SK-N-SH (cell line): Measurements from ENCODE around the gene XPR1. TPM values are rescaled to one million over a fixed set of nuclear protein-coding genes. Genes with fewer than 3 reads are reported as not detected.

Source experiments
- CTCF ChIA-PET: fragments of 300-600, 350-600 bp; formaldehyde crosslinking; extraction: SDS; loops from one replicate; lab custom pipeline; 2021; lab: Yijun Ruan, JAX
- POLR2A ChIA-PET: fragments of 350-600 bp; sonication (Branson Sonifier 250); formaldehyde crosslinking; extraction: SDS; loops from one replicate; lab custom pipeline; 2020; ENCODE audit warnings: antibody characterized with exemption, inconsistent platforms; lab: Yijun Ruan, JAX
- DNase-seq: peaks from one replicate; pipeline ENCODE4 v3.0.0; 2012
- H2AFZ ChIP-seq: fragments of 200-600 bp; sonication (generic); 2 replicates; pipeline ENCODE4 v1.8.1; 2016; ENCODE audit warnings: antibody characterized with exemption, mild to moderate bottlenecking, low read depth
- H3F3A ChIP-seq: fragments of 200-600 bp; sonication (generic); replicated peaks from 2 replicates; pipeline ENCODE3; 2016; ENCODE audit warnings: antibody characterized with exemption, mild to moderate bottlenecking; ENCODE audit not compliant: insufficient read depth
- H3K27ac ChIP-seq, 2 experiments: fragments of 200-500 bp in 1 of 2; fragments of 200-600 bp in 1 of 2; sonication (Bioruptor generic) in 1 of 2; sonication (generic), shearing (Covaris generic) in 1 of 2; 2 replicates each; pipeline versions ENCODE4 v1.5.1 to v1.6.1; 2014 to 2016; ENCODE audit warnings: low read depth in 2 of 2, inconsistent platforms in 1 of 2, low read length in 1 of 2, mild to moderate bottlenecking in 1 of 2, mixed read lengths in 1 of 2
- H3K27me3 ChIP-seq: fragments of 200-600 bp; sonication (generic), shearing (Covaris generic); 2 replicates; pipeline ENCODE4 v1.6.1; 2016; ENCODE audit warnings: mixed run types; ENCODE audit not compliant: insufficient read depth
- H3K36me3 ChIP-seq, 2 experiments: fragments of 200-500 bp in 1 of 2; fragments of 200-600 bp in 1 of 2; sonication (Bioruptor generic) in 1 of 2; sonication (generic) in 1 of 2; replicated peaks in 1 of 2; 2 replicates each; pipeline versions ENCODE3 to v1.5.1; 2014 to 2016; ENCODE audit warnings: low read length in 1 of 2, mild to moderate bottlenecking in 1 of 2; ENCODE audit not compliant: insufficient read depth in 2 of 2, control insufficient read depth in 1 of 2
- H3K4me1 ChIP-seq, 2 experiments: fragments of 200-500 bp in 1 of 2; fragments of 200-600 bp in 1 of 2; sonication (Bioruptor generic) in 1 of 2; sonication (generic), shearing (Covaris generic) in 1 of 2; 2 replicates each; pipeline versions ENCODE4 v1.5.1 to v1.6.1; 2014 to 2016; ENCODE audit warnings: low read depth in 1 of 2, low read length in 1 of 2, mixed run types in 1 of 2; ENCODE audit not compliant: insufficient read depth in 2 of 2, control insufficient read depth in 1 of 2
- H3K4me2 ChIP-seq: fragments of 200-600 bp; sonication (generic), shearing (Covaris generic); 2 replicates; pipeline ENCODE4 v1.6.1; 2017; ENCODE audit warnings: mixed run types
- H3K4me3 ChIP-seq, 2 experiments: fragments of 200-500 bp in 1 of 2; fragments of 200-600 bp in 1 of 2; sonication (Bioruptor generic) in 1 of 2; sonication (generic), shearing (Covaris generic) in 1 of 2; 2 replicates each; pipeline versions ENCODE4 v1.5.1 to v1.8.1; 2014 to 2016; ENCODE audit warnings: low read depth in 2 of 2, inconsistent platforms in 1 of 2, low read length in 1 of 2, mild to moderate bottlenecking in 1 of 2, mixed read lengths in 1 of 2, moderate library complexity in 1 of 2
- H3K79me2 ChIP-seq: fragments of 200-600 bp; sonication (generic); 2 replicates; pipeline ENCODE4 v1.8.1; 2017; ENCODE audit warnings: mild to moderate bottlenecking; ENCODE audit not compliant: insufficient read depth
- H3K9ac ChIP-seq: fragments of 200-600 bp; sonication (generic); 2 replicates; pipeline ENCODE4 v1.6.1; 2017; ENCODE audit warnings: mixed run types
- H3K9me2 ChIP-seq: fragments of 200-600 bp; sonication (generic); 2 replicates; pipeline ENCODE4 v1.6.1; 2017; ENCODE audit warnings: mixed run types
- H3K9me3 ChIP-seq: fragments of 200-600 bp; sonication (generic); 2 replicates; pipeline ENCODE4 v1.6.1; 2017; ENCODE audit warnings: mixed run types, mild to moderate bottlenecking, moderate library complexity
- H4K20me1 ChIP-seq: fragments of 200-600 bp; sonication (generic); 2 replicates; pipeline ENCODE4 v1.6.1; 2017; ENCODE audit warnings: mild to moderate bottlenecking, mixed run types; ENCODE audit not compliant: insufficient read depth
- CTCF ChIP-seq: fragments of 200-600 bp; sonication (generic); IDR thresholded peaks from 2 replicates; pipeline ENCODE4 v1.6.1; 2017; ENCODE audit warnings: antibody characterized with exemption, mild to moderate bottlenecking, moderate library complexity
- EZH2phosphoT487 ChIP-seq: fragments of 200-600 bp; sonication (generic); IDR thresholded peaks from 2 replicates; pipeline ENCODE4 v1.6.1; 2017; ENCODE audit warnings: low read depth, mixed run types, mild to moderate bottlenecking, antibody characterized with exemption, moderate library complexity, borderline replicate concordance
- FOSL2 ChIP-seq: IDR thresholded peaks from 2 replicates; pipeline ENCODE4 v1.4.0; 2012; ENCODE audit warnings: low read depth, mild to moderate bottlenecking, moderate library complexity, borderline replicate concordance
- FOXJ3 ChIP-seq: sonication (generic); formaldehyde crosslinking; IDR thresholded peaks from 2 replicates; pipeline ENCODE4 v1.5.1; 2020; ENCODE audit warnings: mild to moderate bottlenecking, missing genetic modification reagents
- GABPA ChIP-seq: IDR thresholded peaks from 2 replicates; pipeline ENCODE4 v1.4.0; 2012; ENCODE audit warnings: low read depth, mild to moderate bottlenecking
- NRF1 ChIP-seq: IDR thresholded peaks from 2 replicates; pipeline ENCODE4 v1.6.1; 2012; ENCODE audit warnings: low read depth, mild to moderate bottlenecking, low read length
- PBX3 ChIP-seq: IDR thresholded peaks from 2 replicates; pipeline ENCODE4; 2012
- RCOR1 ChIP-seq: fragments of 150-350 bp; IDR thresholded peaks from 2 replicates; pipeline ENCODE4 v1.6.1; 2017; ENCODE audit warnings: antibody characterized with exemption, low read length
- RFX5 ChIP-seq: IDR thresholded peaks from 2 replicates; pipeline ENCODE4 v1.6.1; 2012; ENCODE audit warnings: mild to moderate bottlenecking, improper control_type of control experiment, low read length
- RXRA ChIP-seq: IDR thresholded peaks from 2 replicates; pipeline ENCODE4 v1.4.0; 2012; ENCODE audit warnings: low read depth, mild to moderate bottlenecking, borderline replicate concordance
- SIN3A ChIP-seq: IDR thresholded peaks from 2 replicates; pipeline ENCODE4 v1.6.1; 2012; ENCODE audit warnings: low read depth, mild to moderate bottlenecking, low read length, moderate library complexity, borderline replicate concordance
- TCF12 ChIP-seq: IDR thresholded peaks from 2 replicates; pipeline ENCODE4 v1.4.0; 2012
- TEAD4 ChIP-seq: IDR thresholded peaks from 2 replicates; pipeline ENCODE4 v1.4.0; 2012; ENCODE audit warnings: mild to moderate bottlenecking, borderline replicate concordance; ENCODE audit not compliant: insufficient read depth
- USF1 ChIP-seq: IDR thresholded peaks from 2 replicates; pipeline ENCODE4 v1.4.0; 2012; ENCODE audit warnings: low read depth, borderline replicate concordance
- WGBS: methylation state at CpG from one replicate; pipeline ENCODE4 v1.1.6; 2017; ENCODE audit warnings: low lambda C conversion rate; 5-methylcytosine and 5-hydroxymethylcytosine counted together
- polyA plus RNA-seq, 3 experiments: library from polyadenylated mRNA; depleted of rRNA; stranded (reverse); fragments of >200 nt; gene quantifications; 2 replicates each; pipeline ENCODE4 v1.2.3, GENCODE V29; 2012
- TF ChIP-seq, protein P1 (sequence below): IDR thresholded peaks from 2 replicates; pipeline ENCODE4 v1.4.0; 2012; ENCODE audit warnings: low read depth

Gene XPR1
- polyA plus RNA-seq, 1 of the 3 experiments (the other 2 are of a cell fraction), result 7.9 TPM

- TF ChIP-seq RCOR1 (no peak), TCF12 (no peak), PBX3 (no peak), FOSL2 (no peak), SIN3A (no peak), CTCF (no peak), TEAD4 (no peak), RFX5 (no peak), RXRA (no peak), FOXJ3 (CRISPR knock-in tag) (no peak), NRF1 (no peak), USF1 (no peak), EZH2phosphoT487 (no peak), GABPA (no peak)
- TF ChIP-seq, protein P1, sequence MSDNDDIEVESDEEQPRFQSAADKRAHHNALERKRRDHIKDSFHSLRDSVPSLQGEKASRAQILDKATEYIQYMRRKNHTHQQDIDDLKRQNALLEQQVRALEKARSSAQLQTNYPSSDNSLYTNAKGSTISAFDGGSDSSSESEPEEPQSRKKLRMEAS, result no peak
- Histone ChIP-seq H4K20me1 (no peaks in the 10 kb centered on the region), H2AFZ (no peak overlapping the region), H3K9ac (no peak overlapping the region), H3K4me1 (peaks cover 0 to 6% of the 10 kb centered on the region in 2 experiments; a peak in 1 of 4 replicates), H3F3A (no peaks in the 10 kb centered on the region), H3K36me3 (no peaks in the 10 kb centered on the region), H3K27me3 (no peaks in the 10 kb centered on the region), H3K4me2 (no peak overlapping the region), H3K79me2 (no peaks in the 10 kb centered on the region), H3K9me2 (no peaks in the 10 kb centered on the region), H3K9me3 (no peaks in the 10 kb centered on the region), H3K27ac (no peak overlapping the region), H3K4me3 (no peak overlapping the region)
- no peak for DNase-seq
- CTCF ChIA-PET, result interaction anchor here (1.2 kb wide), 1 partner anchor 223 kb away, joined by 3 read pairs; no protein-coding TSS in a partner anchor
- WGBS, result 49% methylated on average over 3 of the region's 10 CpGs
- POLR2A ChIA-PET, result no interaction called here
These were observed 286.7 kb downstream of the XPR1 start for GRCh38 chr1:180918519-180918918.
